Stimulated activated CD8-positive, alpha-beta memory T cell treated with anti-CD3 and anti-CD28 coated beads, Interleukin-7, amount 100 ng/mL, for 48 hours (primary cell): ENCODE results near the gene ERC1.

Experiments
- DNase-seq, 2 donors: peaks; one replicate each; pipeline ENCODE4 v3.0.0-alpha.2; 2020; ENCODE audit warnings: low read depth in 1 of 2; ENCODE audit errors: extremely low read depth in 1 of 2

The ERC1 gene

DNA sequence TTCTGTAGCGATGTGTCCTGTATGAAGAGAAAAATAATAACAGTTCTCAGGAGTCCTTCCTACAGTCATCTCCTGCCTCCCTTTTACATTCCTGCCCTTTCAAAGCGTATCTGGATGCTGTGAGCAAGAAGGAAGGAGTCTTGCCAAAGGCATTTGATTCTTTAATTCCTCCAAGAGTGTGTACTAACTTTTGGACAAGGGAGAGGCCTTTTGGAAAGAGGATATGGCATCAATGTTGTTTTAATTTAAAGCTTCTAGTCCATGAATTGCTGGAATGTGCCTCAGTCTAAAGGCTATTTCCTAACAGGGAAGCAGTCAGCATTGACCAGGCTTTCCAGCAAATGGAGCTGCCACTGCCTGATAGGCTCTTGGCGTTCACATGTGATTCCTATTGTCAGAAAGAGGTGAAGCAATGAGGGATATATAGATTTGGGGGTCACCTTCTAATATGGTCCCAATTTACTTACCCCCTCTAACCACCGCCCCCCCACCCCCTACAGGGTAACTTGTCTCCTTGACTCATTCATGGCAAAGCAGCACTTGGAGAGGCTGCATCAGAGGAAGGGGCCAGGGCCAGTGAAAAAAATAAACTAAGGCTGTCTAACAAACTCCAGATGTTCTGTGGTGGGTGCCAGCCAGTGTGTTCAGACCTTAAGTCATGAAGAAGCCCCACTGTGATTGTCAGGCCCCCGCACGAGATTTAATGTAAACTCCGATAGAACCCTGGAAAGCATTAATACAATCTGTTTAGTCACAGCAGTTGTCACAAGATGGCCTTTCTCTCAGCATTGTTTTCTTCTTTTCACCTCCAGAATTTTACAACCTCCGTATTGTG, 383.1 kb downstream of the ERC1 start:
- DNase-seq = no peak

GRCh38 chr12:1375323-1375722, 384.3 kb downstream of the ERC1 start:
- no peak for DNase-seq

DNA sequence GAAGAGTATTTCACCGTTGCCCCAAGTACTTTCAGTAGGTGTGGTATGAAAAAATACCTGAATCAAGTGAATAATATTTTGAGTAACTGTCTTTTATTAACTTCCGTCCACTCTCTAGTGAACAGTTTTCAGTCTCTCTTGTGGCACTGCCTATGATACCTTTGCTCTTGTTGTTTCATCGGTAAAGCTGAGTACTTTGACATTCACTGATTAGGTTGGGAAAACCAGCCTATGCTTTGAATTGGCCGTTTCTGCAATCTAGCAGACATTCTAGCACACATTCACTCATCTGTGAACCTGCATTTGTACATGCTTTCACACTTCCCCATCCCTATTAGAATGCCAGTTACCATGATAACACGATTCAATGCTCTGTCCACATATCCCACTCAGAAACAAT, 386.1 kb downstream of the ERC1 start:
- no peak for DNase-seq

DNA sequence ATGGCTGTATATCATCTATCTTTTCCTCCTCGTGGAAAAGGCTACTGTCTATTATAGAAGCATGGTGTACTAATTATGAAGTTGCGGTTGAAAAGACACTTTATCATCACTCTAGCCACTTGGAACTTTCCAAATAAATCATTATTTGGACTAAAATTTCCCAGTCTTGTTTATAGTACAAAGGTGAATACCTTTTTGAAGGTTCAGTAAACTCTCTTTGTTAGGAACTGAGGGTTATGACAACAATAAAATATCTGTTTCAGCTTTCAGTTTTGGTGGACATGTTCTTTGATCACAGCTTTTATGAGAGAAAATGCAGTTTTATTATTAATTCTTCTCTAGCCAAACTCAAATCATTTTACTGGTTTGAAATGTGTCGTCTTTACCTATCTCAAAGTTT, 386.7 kb downstream of the ERC1 start:
- no peak for DNase-seq

GRCh38 chr12:1380171-1380851, 389.3 kb downstream of the ERC1 start:
- no peak for DNase-seq

- DNase-seq = no peak
Measured at GRCh38 chr12:1382151-1382550, 391.1 kb downstream of the ERC1 start.

DNA sequence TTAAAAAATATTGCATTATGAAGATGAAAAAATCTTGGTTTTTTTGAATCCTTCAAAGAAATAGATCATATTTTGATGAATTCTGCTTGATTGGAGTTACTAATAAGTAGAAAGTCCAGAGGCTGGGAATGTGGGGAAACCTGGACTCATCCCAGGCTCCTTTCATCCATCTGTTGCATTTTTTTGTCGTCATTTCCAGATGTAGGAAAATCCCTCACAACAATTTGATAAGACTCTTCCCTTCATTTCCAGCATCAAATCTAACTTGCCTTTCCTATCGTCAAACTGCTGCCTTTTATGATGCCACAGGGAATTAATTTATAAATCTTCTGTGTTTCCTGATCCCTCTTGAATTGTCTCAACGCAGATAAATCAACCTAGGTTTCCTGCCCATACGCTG, 391.8 kb downstream of the ERC1 start:
- DNase-seq = no peak

DNA sequence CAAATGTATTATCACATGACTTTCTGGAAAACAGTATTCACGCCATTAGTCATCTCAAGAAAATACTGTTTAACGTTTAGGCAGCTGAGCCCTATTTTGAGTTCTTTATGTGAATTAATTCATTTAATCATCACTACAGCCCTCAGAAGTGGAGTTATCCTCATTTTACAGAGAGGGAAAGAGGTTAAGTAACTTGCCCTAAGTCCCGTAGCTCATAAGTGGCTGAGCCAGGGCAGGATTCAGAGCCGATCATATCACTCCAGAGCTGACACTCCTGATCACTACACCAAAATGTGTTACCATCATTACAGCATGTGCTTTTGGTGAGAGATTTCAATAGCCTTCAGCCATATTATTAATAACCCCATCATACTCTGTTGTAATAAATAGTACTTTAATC, 392.7 kb downstream of the ERC1 start:
- no peak for DNase-seq

DNA sequence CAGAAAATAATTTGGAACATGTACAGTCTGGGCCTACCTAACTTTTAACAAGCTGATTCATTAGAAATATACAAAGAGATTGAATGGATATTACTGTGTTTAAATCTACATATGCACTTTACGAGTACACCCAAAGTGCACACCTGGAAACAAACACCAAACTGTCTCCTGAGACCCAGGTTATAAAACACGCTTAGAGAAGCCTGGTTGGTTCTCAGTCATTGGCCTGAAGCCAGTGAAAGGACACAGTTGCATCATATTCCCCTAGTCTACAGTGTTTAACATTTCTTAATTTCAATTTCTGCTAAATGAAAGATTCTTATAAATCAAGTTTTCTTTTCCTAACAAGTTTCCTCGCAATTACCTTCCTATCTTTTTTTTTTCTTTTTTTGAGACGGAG, 393.9 kb downstream of the ERC1 start:
- DNase-seq = no peak

GRCh38 chr12:1391722-1392121, 400.7 kb downstream of the ERC1 start:
- DNase-seq = no peak

GRCh38 chr12:1395421-1395955, 404.5 kb downstream of the ERC1 start:
- DNase-seq = no peak

DNA sequence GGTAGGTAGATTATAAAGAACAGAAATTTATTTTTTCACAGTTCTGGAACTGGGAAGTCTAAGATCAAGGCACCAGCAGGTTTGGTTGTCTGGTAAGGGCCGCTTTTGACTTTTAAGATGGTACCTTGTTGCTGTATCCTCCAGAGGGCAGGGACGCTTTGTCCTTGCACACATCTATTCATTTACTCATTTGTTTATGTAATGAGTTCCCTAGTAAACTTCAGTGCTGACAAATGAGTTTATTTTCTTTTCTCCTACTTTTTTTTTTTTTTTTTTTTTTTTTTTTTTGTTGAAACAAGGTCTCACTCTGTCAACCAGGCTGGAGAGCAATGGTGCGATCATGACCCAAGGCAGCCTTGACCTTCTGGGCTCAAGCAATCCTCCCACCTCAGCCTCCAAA, 407.6 kb downstream of the ERC1 start:
- DNase-seq = no peak

GRCh38 chr12:1401891-1402290, 410.9 kb downstream of the ERC1 start:
- no peak for DNase-seq

- DNase-seq = no peak
Measured at GRCh38 chr12:1403417-1403816, 412.4 kb downstream of the ERC1 start.

DNA sequence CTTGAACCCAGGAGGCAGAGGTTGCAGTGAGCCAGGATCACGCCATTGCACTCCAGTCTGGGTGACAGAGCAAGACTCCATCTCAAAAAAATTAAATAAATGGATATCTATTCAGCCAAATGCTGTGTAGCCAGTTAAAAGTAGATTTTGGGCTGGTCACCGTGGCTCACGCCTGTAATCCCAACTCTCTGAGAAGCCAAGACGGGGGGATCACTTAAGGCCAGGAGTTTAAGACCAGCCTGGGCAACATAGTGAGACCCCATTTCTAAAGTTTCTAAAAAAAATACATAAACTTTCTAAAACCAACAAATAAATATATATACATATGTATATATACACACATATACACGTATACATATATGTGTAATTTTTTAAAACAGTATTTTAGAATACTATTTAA, 414.6 kb downstream of the ERC1 start:
- no peak for DNase-seq

DNA sequence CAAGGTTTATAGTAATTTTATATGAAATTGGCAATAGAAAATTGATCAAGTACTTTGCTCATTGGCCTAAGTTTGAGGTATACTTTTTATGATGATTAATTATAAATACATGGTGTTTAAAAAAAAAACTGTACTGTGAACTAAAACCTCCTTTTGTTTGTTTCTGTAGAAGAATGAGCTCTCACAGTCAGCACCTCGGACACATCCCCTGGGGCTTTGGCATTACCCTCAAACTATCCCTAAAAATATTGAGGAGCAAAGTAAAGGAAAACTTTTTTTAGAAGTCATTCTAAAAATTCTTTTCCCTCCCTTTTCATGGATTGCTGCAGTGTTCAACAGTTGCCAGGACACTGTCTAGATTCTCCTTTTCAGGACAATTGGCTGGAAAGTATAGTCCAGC, 419.8 kb downstream of the ERC1 start:
- DNase-seq = no peak

GRCh38 chr12:1413930-1414329, 422.9 kb downstream of the ERC1 start:
- no peak for DNase-seq

GRCh38 chr12:1418144-1418543, 427.1 kb downstream of the ERC1 start:
- DNase-seq = no peak

GRCh38 chr12:1419849-1420371, 428.9 kb downstream of the ERC1 start:
- no peak for DNase-seq

GRCh38 chr12:1421091-1421846, 430.2 kb downstream of the ERC1 start:
- no peak for DNase-seq

GRCh38 chr12:1422604-1423315, 431.7 kb downstream of the ERC1 start:
- DNase-seq = no peak
